ENCODE data around the gene SFXN1.

The SFXN1 gene

GRCh38 chr5:175466700-175467318, 11.6 kb upstream of the SFXN1 start:
- DNase-seq = no peak

DNA sequence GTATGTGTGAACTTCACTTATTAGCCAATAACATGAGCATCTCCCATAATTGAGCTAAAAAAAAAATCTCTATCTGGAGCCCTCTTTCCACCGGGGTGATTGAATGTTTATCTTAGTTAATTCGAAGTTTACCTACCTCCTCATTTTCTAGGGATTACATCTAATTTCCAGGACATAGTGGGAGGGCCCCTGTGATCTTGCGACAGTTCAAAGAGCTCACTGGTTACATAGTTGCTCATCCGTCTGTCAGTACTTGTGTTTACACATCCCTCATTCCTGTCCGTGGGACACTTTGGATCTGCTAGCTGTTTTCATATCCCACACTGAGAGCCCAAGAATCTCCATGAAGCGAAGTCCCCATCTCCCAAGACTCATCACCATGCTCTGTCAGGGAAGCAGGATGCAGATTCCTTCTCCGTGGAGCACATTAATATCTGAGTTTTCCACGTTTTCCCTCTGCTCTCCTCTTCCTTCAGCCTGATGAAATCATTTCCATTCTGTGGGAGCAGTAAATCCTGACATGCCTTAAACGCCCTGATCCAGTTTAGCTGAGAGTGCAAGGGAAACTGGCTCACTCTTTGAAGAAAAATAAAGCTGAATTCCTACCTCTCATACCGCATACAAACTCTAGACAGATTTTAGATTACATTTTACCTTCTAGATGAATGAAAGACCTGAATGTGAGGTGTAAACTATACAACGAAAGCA, 10.2 kb upstream of the SFXN1 start:
- no peak for DNase-seq

DNA sequence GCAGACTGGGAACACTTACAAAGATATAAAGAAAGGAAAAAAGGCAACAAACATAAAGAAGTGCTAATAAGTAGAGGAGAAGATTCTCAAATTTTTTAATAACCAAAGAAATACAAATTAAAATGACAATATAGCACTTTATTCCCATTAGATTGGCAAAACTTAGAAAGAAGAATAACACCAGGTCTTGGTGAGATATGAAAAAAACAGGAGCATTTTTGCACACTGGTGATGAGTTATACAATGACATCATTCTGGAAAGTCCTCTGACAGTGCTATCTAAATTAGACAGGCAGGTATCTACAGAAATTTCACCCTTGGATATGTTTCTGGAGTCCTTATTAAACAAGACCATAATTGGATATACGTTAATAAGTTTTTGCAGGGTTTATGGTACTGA, 9.5 kb upstream of the SFXN1 start:
- no peak for DNase-seq

DNA sequence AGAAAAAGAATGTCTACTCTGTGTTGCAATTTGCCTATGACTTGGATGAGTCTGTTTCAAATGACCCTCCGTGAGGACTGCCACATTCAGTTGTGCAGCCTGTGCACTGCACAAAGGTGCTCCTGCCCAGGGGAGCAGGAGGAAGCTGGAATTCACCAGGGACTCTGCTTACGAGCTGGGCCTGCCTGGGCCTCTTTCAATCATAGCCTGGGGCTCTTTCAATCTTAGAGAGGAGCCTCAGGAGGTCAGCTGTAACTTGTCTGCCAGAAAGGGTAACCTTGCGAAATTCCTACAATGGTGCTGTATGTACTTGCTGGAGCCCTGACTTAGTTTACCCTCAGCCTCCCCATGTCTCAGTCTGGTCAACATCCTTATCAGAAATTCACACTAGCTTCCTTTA, 8.4 kb upstream of the SFXN1 start:
- DNase-seq = no peak

GRCh38 chr5:175470781-175471180, 7.6 kb upstream of the SFXN1 start:
- no peak for DNase-seq

DNA sequence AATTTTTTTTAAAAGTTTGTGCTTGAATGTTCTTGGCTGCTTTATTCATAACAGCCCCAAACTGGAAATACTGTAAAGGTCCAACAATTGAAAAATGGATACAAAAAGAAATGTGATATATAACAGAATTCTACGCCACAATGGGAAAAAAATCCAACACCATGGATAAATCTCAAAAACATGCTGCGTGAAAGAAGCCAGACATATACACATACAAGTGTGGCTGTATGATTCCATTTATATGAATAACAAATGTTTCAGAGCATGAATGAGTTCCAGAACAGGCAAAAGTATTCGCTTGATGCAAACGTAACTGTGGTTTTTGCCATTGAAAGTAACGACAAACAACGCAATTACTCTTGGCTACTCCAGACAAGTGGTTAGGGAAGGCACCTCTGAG, 7.2 kb upstream of the SFXN1 start:
- no peak for DNase-seq

DNA sequence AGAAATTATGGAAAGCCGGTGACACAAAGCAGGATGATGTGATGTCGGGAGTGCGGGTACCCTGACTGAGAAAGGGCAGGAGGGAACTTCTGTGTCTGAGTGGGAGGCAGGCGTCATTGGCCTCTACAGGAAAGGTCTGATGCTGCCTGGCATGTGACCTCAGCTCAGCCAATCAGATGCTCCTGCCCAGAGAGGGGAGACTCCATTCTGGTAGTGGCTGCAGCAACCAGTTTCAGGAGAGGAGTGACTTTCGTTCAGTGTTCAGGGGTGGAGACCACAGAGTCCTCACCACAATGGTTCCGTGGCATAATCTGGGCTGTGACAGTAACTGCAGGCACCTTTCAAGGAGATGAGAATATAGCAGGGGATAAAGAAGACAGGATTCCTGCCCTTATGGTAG, 6.7 kb upstream of the SFXN1 start:
- no peak for DNase-seq

DNA sequence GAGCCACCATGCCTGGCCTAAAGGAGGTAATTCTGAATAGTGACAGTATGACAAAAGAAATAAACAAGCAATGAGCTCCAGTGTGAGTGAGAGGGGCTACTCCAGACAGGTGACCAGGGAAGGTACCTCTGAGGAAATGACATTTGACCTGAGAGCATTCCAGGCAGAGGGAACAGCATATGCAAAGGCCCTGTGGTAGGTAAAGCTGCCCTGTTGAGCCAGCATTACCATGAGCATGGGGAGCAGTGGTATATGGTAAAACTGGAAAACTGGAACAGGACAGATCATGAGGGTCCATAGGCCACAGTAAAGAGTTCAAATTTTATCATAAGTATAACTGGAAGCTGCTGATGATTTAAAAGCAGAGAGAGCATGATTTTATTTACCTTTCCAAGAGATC, 6.0 kb upstream of the SFXN1 start:
- no peak for DNase-seq

DNA sequence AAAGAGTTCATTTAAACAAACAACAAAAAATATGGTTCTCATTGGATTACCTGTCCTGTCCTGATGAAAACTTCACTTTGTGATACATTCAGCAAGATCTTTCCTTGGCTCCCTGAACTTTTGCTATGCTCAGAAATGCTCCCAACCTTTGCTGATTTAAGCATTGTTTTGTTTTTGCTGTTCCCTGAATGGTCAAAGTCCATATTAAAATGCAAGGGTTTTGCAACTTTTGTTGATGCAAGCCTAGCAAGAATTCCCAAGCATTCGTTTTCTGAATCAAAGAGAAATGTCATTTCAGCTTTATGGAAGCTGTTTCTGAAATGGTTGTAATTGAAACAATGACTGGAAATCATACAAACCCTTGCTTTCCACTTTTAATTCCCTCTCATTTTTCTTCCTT, 3.1 kb upstream of the SFXN1 start:
- DNase-seq = no peak

DNA sequence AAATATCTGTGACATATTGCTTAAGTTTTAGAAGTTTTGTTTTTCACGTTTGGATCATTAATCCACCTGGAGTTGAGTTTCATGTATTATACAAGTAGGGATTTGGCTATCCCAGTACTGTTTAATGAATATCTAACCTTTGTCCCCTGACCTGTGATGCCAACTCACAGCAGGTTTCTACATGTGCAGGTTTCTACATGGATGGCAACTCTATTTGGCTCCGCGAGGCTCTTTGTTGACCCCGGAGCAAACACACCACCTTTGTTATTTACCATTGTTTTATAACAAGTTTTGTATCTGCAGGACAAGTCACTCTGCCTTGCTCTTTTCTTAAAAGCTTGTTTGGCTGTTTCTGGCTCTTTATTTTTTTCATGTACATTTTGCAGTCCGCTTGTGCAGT, 920 bp upstream of the SFXN1 start:
- no peak for DNase-seq

GRCh38 chr5:175478008-175478383, 364 bp upstream of the SFXN1 start:
- DNase-seq = no peak

- DNase-seq = no peak
Measured at GRCh38 chr5:175479125-175479881, 943 bp downstream of the SFXN1 start.

- DNase-seq = no peak
Measured at GRCh38 chr5:175483337-175483736, 5.0 kb downstream of the SFXN1 start.

GRCh38 chr5:175484322-175484721, 6.0 kb downstream of the SFXN1 start:
- no peak for DNase-seq

DNA sequence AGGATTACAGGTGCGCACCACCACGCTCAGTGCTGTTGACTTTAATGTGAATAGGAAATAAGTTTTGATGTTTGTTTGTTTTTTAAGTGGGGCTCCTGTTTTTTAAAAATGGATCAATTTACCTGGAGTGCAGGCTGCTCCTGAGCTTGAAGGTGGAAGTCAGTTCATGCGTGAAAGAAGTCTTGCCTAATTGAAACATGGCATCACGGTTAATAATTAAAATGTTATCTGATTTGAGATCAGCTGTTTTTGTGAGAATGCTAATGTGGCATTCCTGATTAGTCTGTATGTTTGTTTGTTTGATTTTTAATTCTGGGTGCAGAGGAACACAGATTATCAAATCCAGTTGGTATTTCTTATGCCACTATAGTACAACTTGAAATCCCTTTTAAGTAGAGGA, 6.5 kb downstream of the SFXN1 start:
- no peak for DNase-seq

DNA sequence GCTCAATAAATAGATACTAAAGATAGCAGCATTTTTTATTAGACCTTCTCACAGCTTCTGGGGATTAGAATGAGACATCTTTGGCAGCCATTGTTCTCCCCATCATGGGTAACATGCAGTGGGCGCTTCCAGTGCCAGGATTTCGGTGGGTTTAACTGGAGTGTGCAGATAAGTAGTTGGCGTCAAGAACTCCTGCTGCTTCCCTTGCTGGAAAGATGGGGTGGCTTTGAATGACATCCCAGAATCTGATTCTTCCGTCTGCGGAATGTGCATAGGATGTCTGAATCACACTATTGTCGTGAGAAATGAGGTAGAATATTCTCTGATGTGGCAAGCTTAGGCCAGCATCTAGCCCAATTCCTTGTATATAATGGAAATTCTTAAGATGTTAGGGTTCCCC, 7.3 kb downstream of the SFXN1 start:
- DNase-seq = no peak

DNA sequence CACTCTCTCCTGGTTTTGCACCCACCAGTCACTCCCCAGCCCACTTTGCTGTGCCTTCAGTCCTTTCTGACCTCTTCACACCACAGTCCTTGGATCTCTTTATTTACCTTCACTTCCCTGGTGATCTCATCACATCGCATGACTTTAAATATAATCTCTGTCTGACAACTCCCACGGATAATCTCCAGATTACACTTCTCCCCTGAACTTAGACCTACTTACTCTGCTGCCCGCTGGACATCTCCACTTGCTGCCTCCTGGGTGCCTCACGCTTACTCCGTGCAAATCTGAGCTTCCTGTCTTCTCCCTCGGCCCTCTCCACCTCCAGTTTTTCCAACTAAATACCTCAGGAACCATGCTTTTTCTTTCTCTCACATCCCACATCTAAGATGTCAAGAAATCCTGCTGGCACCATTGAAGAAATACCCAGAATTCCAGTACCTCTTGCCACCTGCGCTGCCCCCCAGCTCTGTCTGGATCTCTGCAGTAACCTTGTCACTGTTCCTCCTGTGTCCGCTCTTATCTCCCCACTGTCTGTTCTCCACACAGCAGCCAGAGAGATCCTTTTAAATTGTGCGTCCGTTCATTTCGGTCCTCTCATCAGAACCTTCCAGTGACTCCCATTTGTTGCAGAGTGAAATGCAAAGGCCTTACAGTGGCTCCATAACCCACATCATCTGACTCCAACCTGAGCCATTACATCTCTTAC, 9.3 kb downstream of the SFXN1 start:
- no peak for DNase-seq

DNA sequence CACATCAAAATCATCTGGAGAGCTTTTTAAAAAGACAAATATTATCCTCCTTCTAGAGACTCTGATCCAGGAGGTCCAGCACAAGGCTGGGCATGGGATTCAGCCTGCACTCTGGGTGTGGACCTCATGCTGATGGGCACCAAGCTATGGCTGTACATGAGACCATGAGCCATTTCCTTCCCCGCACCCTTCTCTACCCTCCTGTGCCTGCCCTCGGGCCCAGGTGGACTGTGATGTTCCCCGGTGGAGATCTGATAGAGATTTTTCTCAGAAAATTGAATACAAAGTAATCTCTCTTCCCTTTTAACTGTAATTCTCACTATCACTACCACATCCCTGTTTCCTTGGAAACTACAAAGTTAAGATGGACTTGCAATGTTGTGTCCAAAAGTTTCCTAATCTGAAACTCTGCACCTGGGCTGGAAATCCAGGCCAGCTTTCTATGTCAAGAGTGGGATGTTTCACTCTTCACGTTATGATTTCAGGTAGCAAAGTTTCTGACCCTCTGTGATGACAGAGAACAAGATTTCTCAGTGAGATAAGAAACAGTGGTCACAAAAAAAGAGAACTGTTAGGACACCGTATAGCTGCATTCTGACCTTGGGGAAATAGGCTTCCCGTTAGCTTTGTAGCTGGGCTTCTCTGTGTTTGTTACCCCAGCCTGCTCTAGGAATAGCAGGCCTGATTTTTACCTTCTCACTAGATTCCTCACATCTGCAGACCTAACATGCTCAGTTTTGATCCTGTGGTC, 11.5 kb downstream of the SFXN1 start:
- no peak for DNase-seq

DNA sequence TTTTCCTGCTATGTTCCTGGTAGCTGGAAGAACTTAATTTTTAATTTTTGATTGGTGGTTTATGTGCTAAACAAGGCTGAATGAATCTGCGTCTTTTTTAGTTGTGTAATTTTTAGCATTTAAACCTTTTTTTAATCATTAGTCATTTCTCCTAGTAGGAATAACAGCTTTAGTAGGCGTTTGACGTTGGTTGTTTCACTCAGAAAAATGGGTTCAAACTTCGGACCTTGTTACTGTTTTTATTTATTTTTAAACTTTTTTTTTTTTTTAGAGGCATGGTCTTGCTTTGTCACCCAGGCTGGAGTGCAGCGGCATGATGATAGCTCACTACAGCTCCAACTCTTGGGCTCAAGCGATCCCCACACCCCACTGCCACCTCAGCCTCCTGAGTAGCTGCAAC, 12.9 kb downstream of the SFXN1 start:
- DNase-seq = no peak

DNA sequence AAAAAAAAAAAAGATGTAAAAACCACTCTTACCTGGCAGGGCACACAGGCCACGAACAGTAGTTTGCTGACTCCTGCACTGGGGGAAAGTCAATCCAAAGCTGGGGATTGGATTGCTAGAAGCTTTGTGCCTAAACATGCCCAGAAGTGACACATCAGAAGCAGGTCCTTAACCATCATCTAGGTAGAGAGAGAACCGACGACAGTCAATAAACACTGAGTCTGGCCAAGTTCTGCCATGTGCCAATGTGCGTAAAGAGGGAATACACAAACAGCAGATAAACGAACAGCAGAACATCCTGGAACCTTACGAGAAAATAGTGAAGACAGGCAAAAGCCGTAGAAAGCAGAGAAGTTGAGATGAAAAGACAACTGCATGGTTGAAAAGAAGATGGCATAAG, 14.9 kb downstream of the SFXN1 start:
- no peak for DNase-seq

GRCh38 chr5:175493726-175494125, 15.4 kb downstream of the SFXN1 start:
- DNase-seq = no peak

DNA sequence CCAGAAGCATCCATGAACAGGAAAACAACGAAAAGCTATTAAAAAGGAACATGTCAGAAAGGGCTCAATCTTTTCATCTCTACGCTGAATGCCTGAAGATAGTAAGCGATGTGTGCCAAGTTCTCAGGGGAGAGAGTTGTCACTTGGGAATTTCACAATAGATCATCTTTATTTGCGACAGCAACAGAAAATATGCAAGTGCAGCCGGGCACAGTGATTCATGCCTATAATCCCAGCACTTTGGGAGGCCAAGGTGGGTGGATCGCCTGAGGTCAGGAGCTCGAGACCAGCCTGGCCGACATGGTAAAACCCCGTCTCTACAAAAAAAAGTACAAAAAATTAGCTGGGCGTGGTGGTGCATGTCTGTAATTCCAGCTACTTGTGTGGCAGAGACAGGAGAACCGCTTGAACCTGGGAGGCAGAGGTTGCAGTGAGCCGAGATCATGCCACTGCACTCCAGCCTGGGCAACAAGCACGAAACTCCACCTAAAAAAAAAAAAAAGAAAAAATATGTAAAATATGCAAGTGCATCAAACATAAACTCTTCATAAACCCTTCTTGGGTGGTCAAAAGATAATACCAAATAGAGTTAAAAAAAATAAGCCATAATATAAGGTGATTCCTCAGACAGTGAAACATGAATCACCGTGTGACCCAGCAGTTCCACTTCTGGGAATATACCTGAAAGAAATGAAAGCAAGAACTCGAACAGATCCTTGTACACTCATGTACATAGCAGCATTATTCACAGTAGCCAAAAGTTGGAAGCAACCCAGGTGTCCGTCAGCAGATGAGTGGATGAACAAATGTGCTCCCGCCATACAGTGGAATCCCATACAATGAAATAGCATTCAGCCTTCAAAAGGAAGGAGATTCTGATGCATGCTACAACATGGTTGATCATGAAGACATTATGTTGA, 16.2 kb downstream of the SFXN1 start:
- DNase-seq = no peak
